Activated naive CD8-positive, alpha-beta T cell treated with anti-CD3 and anti-CD28 coated beads, Interleukin-2, amount 10 ng/mL, durations not matched to agents 7 days and 5 days (primary cell): Measurements from ENCODE around the gene AGL. TPM values are rescaled to one million over a fixed set of nuclear protein-coding genes. Genes with fewer than 3 reads are reported as not detected.
"Not testable (repeated sequence)": the region's sequence is repeated elsewhere in the genome, so short reads cannot be mapped to it uniquely, and the experiment has no call there.

Experiments
- ATAC-seq: fragments of 150-1000 bp; cut with Tn5 transposase; one replicate; pipeline ENCODE4 v1.10.0; 2021; ENCODE audit warnings: low read depth, moderate library complexity
- POLR2A ChIA-PET: fragments of 350-600 bp; sonication (Branson Sonifier 250); formaldehyde crosslinking; loops from one replicate; lab custom pipeline; 2021; ENCODE audit warnings: antibody characterized with exemption; lab: Charles Lee
- DNase-seq: peaks from one replicate; pipeline ENCODE4 v3.0.0; 2021
- H3K27ac Mint-ChIP-seq: one replicate; pipeline ENCODE4 v1.8.0; 2022; ENCODE audit warnings: mild to moderate bottlenecking, mixed read lengths
- H3K27me3 Mint-ChIP-seq: one replicate; pipeline ENCODE4 v1.8.0; 2022; ENCODE audit warnings: mild to moderate bottlenecking, moderate library complexity, mixed read lengths
- H3K36me3 Mint-ChIP-seq: one replicate; pipeline ENCODE4 v1.8.0; 2021; ENCODE audit warnings: mild to moderate bottlenecking, mixed read lengths
- H3K4me1 Mint-ChIP-seq: one replicate; pipeline ENCODE4 v1.8.0; 2021; ENCODE audit warnings: mixed read lengths
- H3K4me3 Mint-ChIP-seq: one replicate; pipeline ENCODE4 v1.8.0; 2022; ENCODE audit warnings: mild to moderate bottlenecking, moderate library complexity, mixed read lengths
- H3K9me3 Mint-ChIP-seq: one replicate; pipeline ENCODE4 v1.8.0; 2021; ENCODE audit warnings: mixed read lengths
- total RNA-seq, 2 experiments: library from RNA; stranded (reverse); gene quantifications; one replicate each; pipeline ENCODE4 v1.2.3, GENCODE V29; 2021

AGL gene
- total RNA-seq, 2 experiments from 2014 or later: 12.0 to 12.3 TPM

DNA sequence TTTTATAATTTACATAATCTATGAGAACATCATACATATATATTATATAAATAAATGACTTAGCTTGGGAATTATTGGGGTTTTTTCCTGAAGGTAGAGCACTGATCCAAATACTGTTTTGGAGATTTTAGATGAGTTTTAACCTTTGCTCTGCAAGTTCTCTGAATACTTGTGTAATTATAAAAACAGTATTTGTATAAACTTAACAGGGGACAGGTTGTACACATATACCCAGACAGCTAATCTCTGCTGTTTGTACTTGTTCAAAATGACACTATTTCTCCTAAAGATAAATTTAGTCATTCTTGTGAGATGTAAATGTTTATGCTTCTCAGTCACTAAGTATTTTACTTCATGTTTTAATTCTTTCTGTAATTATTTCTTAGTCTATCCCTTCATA lies 8.7 kb downstream of the AGL start:
- DNase-seq (no peak), ATAC-seq (no peak)
- H3K9me3 Mint-ChIP-seq: peaks cover 3% of the 10 kb centered on the region
- H3K27ac Mint-ChIP-seq: no peak overlapping the region
- peaks cover 31% of the 10 kb centered on the region for H3K36me3 Mint-ChIP-seq
- H3K4me1 Mint-ChIP-seq: no peaks in the 10 kb centered on the region
- H3K4me3 Mint-ChIP-seq: no peak overlapping the region
- POLR2A ChIA-PET: no interaction called here
- H3K27me3 Mint-ChIP-seq: no peaks in the 10 kb centered on the region

DNA sequence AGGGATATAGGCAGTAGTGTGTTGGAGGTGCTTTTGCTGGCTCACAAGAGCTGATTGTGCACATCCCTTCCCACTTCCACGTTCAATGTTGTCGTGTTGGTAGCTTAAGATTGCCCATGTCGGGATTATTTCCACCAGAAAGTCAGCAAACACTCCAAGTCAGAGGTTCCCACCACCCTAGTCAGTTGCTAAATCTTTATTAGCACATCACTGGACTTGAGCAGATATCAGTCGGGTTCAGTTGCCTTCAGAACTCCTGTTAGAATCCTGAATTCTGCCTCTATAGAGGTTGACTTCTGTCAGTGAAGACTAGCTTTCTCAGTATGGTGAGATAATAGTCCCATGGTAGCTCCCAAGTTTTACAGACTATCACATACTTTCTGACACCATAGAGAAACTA lies 10.5 kb downstream of the AGL start:
- H3K27ac Mint-ChIP-seq: no peak overlapping the region
- no peaks in the 10 kb centered on the region for H3K4me1 Mint-ChIP-seq
- H3K27me3 Mint-ChIP-seq: no peaks in the 10 kb centered on the region
- peaks cover 3% of the 10 kb centered on the region for H3K9me3 Mint-ChIP-seq
- ATAC-seq (no peak), DNase-seq (no peak)
- POLR2A ChIA-PET: no interaction called here
- H3K4me3 Mint-ChIP-seq: no peak overlapping the region
- peaks cover 29% of the 10 kb centered on the region for H3K36me3 Mint-ChIP-seq

DNA sequence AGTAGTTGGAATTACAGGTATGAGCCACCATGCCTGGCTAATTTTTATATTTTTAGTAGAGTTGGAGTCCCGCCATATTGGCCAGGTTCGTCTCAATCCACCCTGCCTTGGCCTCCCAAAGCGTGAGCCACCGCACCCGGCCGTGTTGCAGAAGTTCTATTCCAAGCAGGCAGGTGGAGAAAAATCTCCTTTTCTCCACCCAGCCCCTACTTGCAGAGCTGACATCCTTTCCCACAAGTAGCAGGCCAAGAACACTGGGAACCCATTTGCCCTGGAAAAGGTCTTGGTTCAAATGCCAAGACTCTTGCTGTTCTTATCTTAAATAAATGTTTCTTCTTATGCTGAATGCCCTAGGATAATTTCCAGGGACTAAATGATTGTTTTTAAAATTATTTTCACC lies 17.5 kb downstream of the AGL start:
- POLR2A ChIA-PET: no interaction called here

DNA sequence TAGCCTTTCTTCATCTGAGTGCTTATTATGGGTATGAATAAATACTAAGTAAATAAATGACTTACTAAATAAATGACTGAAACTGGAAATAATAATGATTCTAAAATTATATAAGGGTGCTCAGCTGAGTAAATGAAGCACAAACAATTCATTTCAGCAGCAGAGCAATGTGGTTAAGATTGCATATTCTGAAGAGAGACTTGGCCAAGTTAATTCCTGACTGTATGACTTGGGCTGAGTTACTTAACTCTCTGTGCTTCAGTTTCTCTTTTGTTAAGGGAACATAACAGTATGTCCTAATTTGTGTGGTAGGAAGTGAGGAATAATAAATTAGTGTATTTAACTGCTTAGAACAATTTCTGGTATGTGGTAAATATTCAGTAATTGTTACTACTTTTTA lies 19.1 kb downstream of the AGL start:
- H3K9me3 Mint-ChIP-seq: no peaks in the 10 kb centered on the region
- DNase-seq (no peak), ATAC-seq (no peak)
- H3K27ac Mint-ChIP-seq: no peak overlapping the region
- POLR2A ChIA-PET: interaction anchor here (0.8 kb wide), 1 partner anchor 56 kb away, joined by 3 read pairs; no protein-coding TSS in a partner anchor
- H3K4me1 Mint-ChIP-seq: no peaks in the 10 kb centered on the region
- peaks cover 3% of the 10 kb centered on the region for H3K36me3 Mint-ChIP-seq
- no peaks in the 10 kb centered on the region for H3K27me3 Mint-ChIP-seq
- H3K4me3 Mint-ChIP-seq: no peak overlapping the region

More for the DNA sequence above, 17.5 kb downstream of the AGL start:
- ATAC-seq: no peak
- Mint-ChIP-seq H3K4me1 (no peaks in the 10 kb centered on the region), H3K27me3 (no peaks in the 10 kb centered on the region), H3K27ac (no peak overlapping the region), H3K9me3 (no peaks in the 10 kb centered on the region), H3K36me3 (peaks cover 10% of the 10 kb centered on the region), H3K4me3 (no peak overlapping the region)
- DNase-seq: no peak

DNA sequence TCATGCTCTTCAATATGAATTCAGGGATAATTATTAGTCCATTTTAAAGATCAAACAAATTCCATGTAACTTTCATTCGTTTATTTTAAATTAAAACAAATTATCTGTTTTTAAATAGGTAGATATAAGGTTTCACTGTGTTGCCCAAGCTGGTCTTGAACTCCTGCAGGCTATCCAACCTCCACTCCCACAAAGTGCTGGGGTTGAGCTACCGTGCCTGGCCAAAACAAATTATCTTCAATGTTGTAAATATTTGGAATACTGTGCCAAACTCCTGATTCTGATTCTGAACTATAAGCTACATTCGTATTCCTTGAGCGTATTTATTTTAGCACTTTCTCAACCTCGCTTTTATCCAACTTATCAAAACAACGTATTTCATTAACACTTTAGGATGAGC lies 19.6 kb downstream of the AGL start:
- peaks cover 1% of the 10 kb centered on the region for H3K36me3 Mint-ChIP-seq
- DNase-seq (no peak), ATAC-seq (no peak)
- H3K4me1 Mint-ChIP-seq: no peaks in the 10 kb centered on the region
- H3K4me3 Mint-ChIP-seq: no peak overlapping the region
- no peaks in the 10 kb centered on the region for H3K9me3 Mint-ChIP-seq
- H3K27ac Mint-ChIP-seq: no peak overlapping the region
- no peaks in the 10 kb centered on the region for H3K27me3 Mint-ChIP-seq
- POLR2A ChIA-PET: interaction anchor here (0.8 kb wide), 1 partner anchor 56 kb away, joined by 3 read pairs; no protein-coding TSS in a partner anchor

DNA sequence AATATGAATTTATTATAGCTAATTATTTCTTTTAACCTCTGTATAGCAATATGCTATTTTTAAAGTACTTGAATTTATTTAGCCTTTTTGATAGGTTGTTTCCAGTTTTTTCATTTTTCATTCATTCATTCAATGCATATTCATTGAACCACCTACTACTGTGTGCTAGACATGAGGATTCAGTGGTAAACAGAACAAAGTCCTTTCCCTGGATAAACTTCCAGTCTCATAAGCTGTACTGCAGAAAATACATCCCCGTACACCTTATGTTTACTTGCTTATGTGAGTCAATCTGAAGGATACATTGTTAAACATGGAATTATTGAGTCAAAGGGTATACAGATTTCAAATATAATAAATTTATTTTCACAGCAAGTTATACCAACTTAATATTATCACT lies 21.9 kb downstream of the AGL start:
- no peaks in the 10 kb centered on the region for H3K27me3 Mint-ChIP-seq
- ATAC-seq (no peak), DNase-seq (no peak)
- H3K4me1 Mint-ChIP-seq: no peaks in the 10 kb centered on the region
- POLR2A ChIA-PET: no interaction called here
- no peaks in the 10 kb centered on the region for H3K9me3 Mint-ChIP-seq
- H3K4me3 Mint-ChIP-seq: no peak overlapping the region
- no peak overlapping the region for H3K27ac Mint-ChIP-seq
- peaks cover 5% of the 10 kb centered on the region for H3K36me3 Mint-ChIP-seq

DNA sequence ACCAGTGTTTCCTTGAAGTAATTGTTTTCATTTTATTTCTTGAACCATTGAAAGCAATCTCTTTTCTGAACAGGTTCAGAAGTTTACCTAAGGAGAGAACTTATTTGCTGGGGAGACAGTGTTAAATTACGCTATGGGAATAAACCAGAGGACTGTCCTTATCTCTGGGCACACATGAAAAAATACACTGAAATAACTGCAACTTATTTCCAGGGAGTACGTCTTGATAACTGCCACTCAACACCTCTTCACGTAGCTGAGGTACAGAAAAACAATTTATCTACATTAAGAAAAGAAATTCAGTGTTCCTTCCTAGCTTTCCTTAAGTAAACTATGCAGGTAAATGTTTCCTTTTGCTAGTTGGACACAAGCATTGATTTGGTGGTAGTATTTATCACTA lies 27.4 kb downstream of the AGL start:
- POLR2A ChIA-PET: interaction anchor here (0.6 kb wide), 1 partner anchor 72 kb away, joined by 3 read pairs; no protein-coding TSS in a partner anchor

DNA sequence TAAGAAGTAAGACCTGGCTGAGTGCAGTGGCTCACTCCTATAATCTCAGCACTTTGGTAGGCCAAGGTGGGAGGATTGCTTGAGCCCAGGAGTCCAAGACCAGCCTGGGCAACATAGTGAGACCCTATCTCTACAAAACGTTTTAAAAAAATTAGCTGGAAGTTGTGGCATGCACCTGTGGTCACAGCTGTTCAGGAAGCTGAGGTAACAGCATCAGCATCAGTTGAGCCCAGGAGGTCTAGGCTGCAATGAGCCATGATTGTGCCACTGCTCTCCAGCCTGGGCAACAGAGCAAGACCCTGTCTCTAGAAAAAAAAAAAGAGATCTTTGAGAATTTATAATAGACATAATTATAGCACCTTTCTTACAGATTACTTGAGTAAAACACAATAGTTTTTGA lies 36.0 kb downstream of the AGL start:
- DNase-seq (no peak), ATAC-seq (no peak)
- H3K9me3 Mint-ChIP-seq: no peaks in the 10 kb centered on the region
- H3K4me3 Mint-ChIP-seq: no peak overlapping the region
- peaks cover 3% of the 10 kb centered on the region for H3K4me1 Mint-ChIP-seq
- no peak overlapping the region for H3K27ac Mint-ChIP-seq
- POLR2A ChIA-PET: no interaction called here
- peaks cover 15% of the 10 kb centered on the region for H3K36me3 Mint-ChIP-seq
- H3K27me3 Mint-ChIP-seq: no peaks in the 10 kb centered on the region

More for the DNA sequence above, 27.4 kb downstream of the AGL start:
- Mint-ChIP-seq H3K9me3 (no peaks in the 10 kb centered on the region), H3K27me3 (no peaks in the 10 kb centered on the region), H3K4me1 (no peaks in the 10 kb centered on the region), H3K36me3 (peaks cover 12% of the 10 kb centered on the region), H3K4me3 (no peak overlapping the region), H3K27ac (no peak overlapping the region)
- DNase-seq (no peak), ATAC-seq (no peak)

DNA sequence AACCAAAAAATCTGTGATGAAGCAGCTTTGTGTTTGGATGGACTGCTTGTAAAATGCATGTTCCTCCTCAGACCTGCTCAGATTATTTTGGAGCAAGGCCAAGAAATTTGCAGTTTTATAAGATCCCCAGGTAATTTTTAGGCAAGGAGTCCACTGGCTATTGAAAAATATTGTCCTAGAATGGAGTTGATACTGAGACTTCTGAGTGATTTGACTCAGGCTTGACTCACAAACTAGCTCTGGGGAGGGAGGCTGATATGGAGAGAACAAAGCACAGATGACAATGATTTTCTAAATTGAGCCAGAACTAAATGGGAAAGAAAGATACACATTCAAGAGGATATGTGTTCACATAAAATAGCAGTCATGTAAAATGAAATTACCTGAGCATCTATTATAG lies 36.7 kb downstream of the AGL start:
- H3K27me3 Mint-ChIP-seq: no peaks in the 10 kb centered on the region
- no peak overlapping the region for H3K4me3 Mint-ChIP-seq
- ATAC-seq (no peak), DNase-seq (no peak)
- POLR2A ChIA-PET: no interaction called here
- H3K36me3 Mint-ChIP-seq: peaks cover 17% of the 10 kb centered on the region
- H3K9me3 Mint-ChIP-seq: no peaks in the 10 kb centered on the region
- peaks cover 3% of the 10 kb centered on the region for H3K4me1 Mint-ChIP-seq
- H3K27ac Mint-ChIP-seq: no peak overlapping the region

DNA sequence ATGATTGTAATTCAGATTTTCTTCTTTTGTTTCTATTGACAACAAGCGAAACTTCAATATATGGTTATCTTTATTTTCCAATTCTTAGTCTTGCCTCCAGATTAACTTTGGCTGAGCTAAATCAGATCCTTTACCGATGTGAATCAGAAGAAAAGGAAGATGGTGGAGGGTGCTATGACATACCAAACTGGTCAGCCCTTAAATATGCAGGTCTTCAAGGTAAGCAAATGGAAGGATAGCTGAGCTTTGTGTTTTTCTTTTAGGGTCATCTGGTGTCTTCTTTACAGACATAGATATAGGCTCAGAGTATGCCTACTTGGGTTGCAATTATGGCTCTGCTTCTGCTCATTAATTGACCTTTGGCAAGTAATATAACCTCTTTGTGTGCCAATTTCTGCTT lies 37.7 kb downstream of the AGL start:
- no peak overlapping the region for H3K27ac Mint-ChIP-seq
- no peaks in the 10 kb centered on the region for H3K27me3 Mint-ChIP-seq
- no peaks in the 10 kb centered on the region for H3K9me3 Mint-ChIP-seq
- H3K4me3 Mint-ChIP-seq: no peak overlapping the region
- ATAC-seq: no peak
- peaks cover 3% of the 10 kb centered on the region for H3K4me1 Mint-ChIP-seq
- peaks cover 18% of the 10 kb centered on the region for H3K36me3 Mint-ChIP-seq
- POLR2A ChIA-PET: no interaction called here
- no peak for DNase-seq

DNA sequence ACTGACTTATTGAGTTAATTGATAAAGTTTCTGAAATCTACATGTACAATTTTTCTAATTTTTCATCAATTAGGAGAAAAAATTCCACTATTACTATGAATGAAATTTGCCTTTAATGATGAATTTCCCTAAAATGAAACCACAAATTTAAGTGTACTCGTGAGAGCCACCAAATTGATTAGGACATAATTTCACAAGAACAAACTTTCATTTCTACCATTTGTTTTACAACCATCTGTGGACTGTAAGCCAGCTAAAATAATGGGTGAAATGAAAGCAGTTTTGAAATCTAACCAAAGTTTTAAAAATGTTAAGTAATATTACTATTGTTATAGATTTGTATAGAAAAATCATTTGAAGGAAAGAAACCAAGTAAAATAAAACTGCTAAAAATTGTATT lies 41.8 kb downstream of the AGL start:
- ATAC-seq: no peak
- H3K36me3 Mint-ChIP-seq: peaks cover 14% of the 10 kb centered on the region
- H3K27ac Mint-ChIP-seq: no peak overlapping the region
- H3K9me3 Mint-ChIP-seq: no peaks in the 10 kb centered on the region
- H3K4me3 Mint-ChIP-seq: no peak overlapping the region
- no peaks in the 10 kb centered on the region for H3K27me3 Mint-ChIP-seq
- H3K4me1 Mint-ChIP-seq: no peaks in the 10 kb centered on the region
- POLR2A ChIA-PET: no interaction called here
- DNase-seq: no peak

DNA sequence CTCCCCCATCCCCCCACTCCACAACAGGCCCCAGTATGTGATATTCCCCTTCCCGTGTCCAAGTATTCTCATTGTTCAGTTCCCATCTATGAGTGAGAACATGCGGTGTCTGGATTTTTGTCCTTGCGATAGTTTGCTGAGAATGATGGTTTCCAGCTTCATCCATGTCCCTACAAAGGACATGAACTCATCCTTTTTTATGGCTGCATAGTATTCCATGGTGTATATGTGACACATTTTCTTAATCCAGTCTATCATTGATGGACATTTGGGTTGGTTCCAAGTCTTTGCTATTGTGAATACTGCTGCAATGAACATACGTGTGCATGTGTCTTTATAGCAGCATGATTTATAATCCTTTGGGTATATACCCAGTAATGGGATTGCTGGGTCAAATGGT lies 53.1 kb downstream of the AGL start:
- ATAC-seq, POLR2A ChIA-PET, DNase-seq, H3K4me3 Mint-ChIP-seq, H3K27me3 Mint-ChIP-seq, H3K27ac Mint-ChIP-seq, H3K4me1 Mint-ChIP-seq: not testable (repeated sequence)
- peaks cover 33% of the 10 kb centered on the region for H3K36me3 Mint-ChIP-seq
- H3K9me3 Mint-ChIP-seq: peaks cover 11% of the 10 kb centered on the region

DNA sequence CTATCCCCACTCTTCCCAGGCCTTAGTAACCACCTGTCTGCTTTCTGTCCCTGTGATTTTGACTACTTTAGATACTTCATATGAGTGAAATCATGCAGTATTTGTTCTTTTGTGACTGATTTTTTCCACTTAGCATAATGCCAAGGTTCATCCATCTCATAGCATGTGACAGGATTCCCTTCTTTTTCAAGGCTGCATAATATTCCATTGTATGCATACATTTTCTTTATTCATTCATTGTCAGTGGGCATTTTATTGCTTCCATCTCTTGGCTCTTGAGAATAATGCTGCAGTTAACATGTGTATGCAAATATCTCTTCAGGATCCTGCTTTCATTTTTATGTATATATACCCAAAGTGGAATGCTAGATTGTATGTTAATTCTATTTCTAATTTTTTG lies 56.4 kb downstream of the AGL start:
- POLR2A ChIA-PET: no interaction called here
- peaks cover 11% of the 10 kb centered on the region for H3K9me3 Mint-ChIP-seq
- ATAC-seq: no peak

DNA sequence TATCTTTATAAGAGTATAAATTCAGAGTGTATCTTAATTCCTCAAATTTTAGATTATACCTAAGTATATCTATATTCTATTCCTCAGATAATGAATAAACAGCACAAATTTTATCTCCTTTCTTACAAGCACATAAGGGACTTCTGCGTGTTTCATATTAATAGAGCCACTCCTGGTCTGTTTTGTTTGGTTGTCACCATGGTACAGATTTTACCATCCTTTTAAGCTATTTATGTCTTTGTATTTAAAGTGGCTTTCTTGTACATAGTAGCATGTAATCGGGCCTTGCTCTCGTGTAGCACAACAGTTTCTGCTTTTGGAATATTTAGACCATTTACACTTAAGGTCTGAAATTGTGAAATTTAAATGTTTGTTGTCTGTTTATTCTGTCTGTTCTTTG lies 67.1 kb downstream of the AGL start:
- POLR2A ChIA-PET: no interaction called here
- peaks cover 5% of the 10 kb centered on the region for H3K4me1 Mint-ChIP-seq

More for the DNA sequence above, 56.4 kb downstream of the AGL start:
- no peak for DNase-seq
- Mint-ChIP-seq H3K27ac (no peak overlapping the region), H3K27me3 (no peaks in the 10 kb centered on the region), H3K4me3 (no peak overlapping the region), H3K4me1 (peaks cover 3% of the 10 kb centered on the region), H3K36me3 (peaks cover 31% of the 10 kb centered on the region)

DNA sequence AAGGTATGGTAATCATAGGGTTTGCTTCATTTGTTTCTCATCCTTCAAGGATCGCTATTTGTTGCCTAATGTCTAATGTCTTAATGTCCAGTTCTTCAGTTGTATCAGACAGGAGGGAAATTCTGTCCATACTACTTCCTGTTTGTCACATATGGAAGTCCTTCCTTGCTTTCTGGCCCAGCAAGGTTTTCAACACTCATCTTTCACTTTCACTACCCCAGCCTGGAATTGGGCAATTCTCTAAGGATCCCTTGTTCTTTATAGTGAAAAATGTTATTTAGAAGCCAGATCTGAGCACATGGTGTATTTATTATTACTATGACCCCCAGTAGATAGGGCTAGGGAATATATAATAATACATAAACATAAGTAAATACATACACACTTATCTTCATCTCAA lies 69.1 kb downstream of the AGL start:
- Mint-ChIP-seq H3K9me3 (no peaks in the 10 kb centered on the region), H3K27me3 (no peaks in the 10 kb centered on the region), H3K36me3 (peaks cover 10% of the 10 kb centered on the region), H3K27ac (no peak overlapping the region), H3K4me1 (peaks cover 5% of the 10 kb centered on the region), H3K4me3 (no peak overlapping the region)
- ATAC-seq (no peak), DNase-seq (no peak)
- POLR2A ChIA-PET: no interaction called here

More for the DNA sequence above, 67.1 kb downstream of the AGL start:
- Mint-ChIP-seq H3K27me3 (no peaks in the 10 kb centered on the region), H3K4me3 (no peak overlapping the region), H3K9me3 (no peaks in the 10 kb centered on the region), H3K27ac (no peak overlapping the region), H3K36me3 (peaks cover 14% of the 10 kb centered on the region)
- ATAC-seq (no peak), DNase-seq (no peak)
